ENCODE measurements around the gene SACS. TPM values are rescaled to one million over a fixed set of nuclear protein-coding genes. Genes with fewer than 3 reads are reported as not detected.
"Not testable (repeated sequence)": the region's sequence is repeated elsewhere in the genome, so short reads cannot be mapped to it uniquely, and the experiment has no call there.

Gene SACS
- total RNA-seq, 2 donors from 2014 or later: 7.8 to 24.1 TPM

GRCh38 chr13:23321535-23322241 lies 111.8 kb downstream of the SACS start:
- TF ChIP-seq POLR2AphosphoS5 (IDR thresholded peaks at IDR 0.05) (no peak), POLR2A (IDR thresholded peaks at IDR 0.05) (no peak), CTCF (IDR thresholded peaks at IDR 0.05) (no peak)
- intact Hi-C loops (cut with DNase I): no loop called here
- no peaks in the 10 kb centered on the region for H3K27me3 ChIP-seq (replicated peaks; ENCODE audit: insufficient read depth)
- H3K4me3 ChIP-seq: no peak overlapping the region
- 23% methylated on average over 6 of the region's 6 CpGs for WGBS
- no peaks in the 10 kb centered on the region for H3K9me3 ChIP-seq
- H3K4me1 ChIP-seq (replicated peaks): no peaks in the 10 kb centered on the region
- no peaks in the 10 kb centered on the region for H3K36me3 ChIP-seq
- H3K27ac ChIP-seq: no peak overlapping the region
- no peak for DNase-seq (ENCODE audit: low spot score)

GRCh38 chr13:23320926-23321534 lies 112.5 kb downstream of the SACS start:
- Histone ChIP-seq H3K27me3 (replicated peaks; ENCODE audit: insufficient read depth) (no peaks in the 10 kb centered on the region), H3K27ac (no peak overlapping the region), H3K36me3 (no peaks in the 10 kb centered on the region), H3K4me3 (no peak overlapping the region), H3K9me3 (no peaks in the 10 kb centered on the region), H3K4me1 (replicated peaks) (no peaks in the 10 kb centered on the region)
- no peak for DNase-seq (ENCODE audit: low spot score)
- TF ChIP-seq CTCF (IDR thresholded peaks at IDR 0.05) (no peak), POLR2AphosphoS5 (IDR thresholded peaks at IDR 0.05) (no peak), POLR2A (IDR thresholded peaks at IDR 0.05) (no peak)
- intact Hi-C loops (cut with DNase I): no loop called here
- WGBS: 22% methylated on average over 4 of the region's 4 CpGs

GRCh38 chr13:23319883-23320224 lies 113.6 kb downstream of the SACS start:
- intact Hi-C loops (cut with DNase I): no loop called here
- WGBS: 85% methylated on average over 3 of the region's 3 CpGs
- Histone ChIP-seq H3K4me3 (no peak overlapping the region), H3K27ac (no peak overlapping the region), H3K4me1 (replicated peaks) (no peaks in the 10 kb centered on the region), H3K9me3 (no peaks in the 10 kb centered on the region), H3K36me3 (no peaks in the 10 kb centered on the region), H3K27me3 (replicated peaks; ENCODE audit: insufficient read depth) (no peaks in the 10 kb centered on the region)
- no peak for DNase-seq (ENCODE audit: low spot score)
- TF ChIP-seq POLR2A (IDR thresholded peaks at IDR 0.05): no peak
- no peak for TF ChIP-seq CTCF (IDR thresholded peaks at IDR 0.05)
- no peak for TF ChIP-seq POLR2AphosphoS5 (IDR thresholded peaks at IDR 0.05)

- 67% methylated on average over 6 of the region's 6 CpGs for WGBS
- H3K27ac ChIP-seq; H3K4me3 ChIP-seq; H3K9me3 ChIP-seq; DNase-seq (ENCODE audit: low spot score); H3K27me3 ChIP-seq (replicated peaks; ENCODE audit: insufficient read depth); H3K36me3 ChIP-seq; H3K4me1 ChIP-seq (replicated peaks); intact Hi-C loops (cut with DNase I): not testable (repeated sequence)
These were observed 118.7 kb downstream of the SACS start for GRCh38 chr13:23314837-23315236.

- TF ChIP-seq POLR2A (IDR thresholded peaks at IDR 0.05): no peak
- no peak for TF ChIP-seq CTCF (IDR thresholded peaks at IDR 0.05)
- no peak for TF ChIP-seq POLR2AphosphoS5 (IDR thresholded peaks at IDR 0.05)
- no peak for DNase-seq (ENCODE audit: low spot score)
- H3K4me3 ChIP-seq: no peak overlapping the region
- H3K9me3 ChIP-seq: no peaks in the 10 kb centered on the region
- intact Hi-C loops (cut with DNase I): no loop called here
- H3K27ac ChIP-seq: no peak overlapping the region
- no peaks in the 10 kb centered on the region for H3K4me1 ChIP-seq (replicated peaks)
- H3K27me3 ChIP-seq (replicated peaks; ENCODE audit: insufficient read depth): no peaks in the 10 kb centered on the region
- no peaks in the 10 kb centered on the region for H3K36me3 ChIP-seq
- WGBS: 75% methylated on average over 1 of the region's 1 CpG
These were observed 140.9 kb downstream of the SACS start for GRCh38 chr13:23292586-23292985.

All from prostate gland (tissue), 2 donors.